NOMO-1 (cell line): ENCODE results near the gene PRTG.

Experiments used
- DNase-seq, 2 experiments: peaks; one replicate each; lab custom pipeline; 2025; ENCODE audit not compliant: unreplicated experiment in 2 of 2; lab: John Stamatoyannopoulos, UW

PRTG gene

GRCh38 chr15:55574096-55574495 is 168.9 kb downstream of the PRTG start:
- no peak for DNase-seq

GRCh38 chr15:55573224-55573623 is 169.7 kb downstream of the PRTG start:
- no peak for DNase-seq

- no peak for DNase-seq
These were observed 178.4 kb downstream of the PRTG start for GRCh38 chr15:55564347-55565145.

DNA sequence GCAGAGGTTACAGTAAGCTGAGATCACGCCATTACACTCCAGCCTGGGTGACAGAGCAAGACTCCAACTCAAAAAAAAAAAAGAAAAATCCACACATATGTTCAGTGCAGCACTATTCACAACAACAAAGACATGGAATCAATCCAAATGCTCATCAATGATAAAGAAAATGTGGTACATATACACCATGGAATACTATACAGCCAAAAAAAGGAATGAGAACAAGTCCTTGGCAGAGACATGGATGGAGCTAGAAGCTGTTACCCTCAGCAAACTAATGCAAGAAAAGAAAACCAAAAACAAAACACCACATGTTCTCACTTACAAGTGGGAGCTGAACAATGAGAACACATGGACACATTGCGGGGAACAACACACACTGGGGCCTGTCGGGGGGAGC is 180.4 kb downstream of the PRTG start:
- no peak for DNase-seq
